GM12878 (cell line): ENCODE data around the gene NFASC.

Experiments
- HDAC6 ChIP-seq: fragments of 200-600 bp; sonication (generic); IDR thresholded peaks from one replicate; pipeline ENCODE4 v1.8.0; 2017; ENCODE audit warnings: antibody characterized with exemption; ENCODE audit not compliant: unreplicated experiment
- KDM1A ChIP-seq: fragments of 200-600 bp; sonication (generic); IDR thresholded peaks from 2 replicates; pipeline ENCODE4 v1.6.1; 2016; ENCODE audit warnings: borderline replicate concordance
- TCF12 ChIP-seq: IDR thresholded peaks from 2 replicates; pipeline ENCODE4 v1.6.1; 2011; ENCODE audit warnings: low read depth, mild to moderate bottlenecking, low read length
- TF ChIP-seq, protein P1 (sequence below), 3 experiments: IDR thresholded peaks in 2 of 3; conservative IDR thresholded peaks in 1 of 3; 2 replicates each; pipeline ENCODE4 v1.5.1; 2011; ENCODE audit warnings: low read depth in 3 of 3, low read length in 3 of 3, mild to moderate bottlenecking in 3 of 3, control low read depth in 2 of 3, moderate library complexity in 2 of 3, inconsistent platforms in 1 of 3, mixed read lengths in 1 of 3; ENCODE audit not compliant: control insufficient read depth in 2 of 3, insufficient read depth in 1 of 3; ENCODE audit errors: extremely low read depth in 1 of 3
- TF ChIP-seq, protein P2 (sequence below): fragments of 450-650 bp; IDR thresholded peaks from 2 replicates; pipeline ENCODE4 v1.6.1; 2017; ENCODE audit warnings: mild to moderate bottlenecking
- TF ChIP-seq, protein P3 (sequence below): IDR thresholded peaks from 2 replicates; pipeline ENCODE4 v1.6.1; 2012; ENCODE audit warnings: low read depth, low read length, improper control_type of control experiment
- TF ChIP-seq, protein P4 (sequence below): fragments of 450-650 bp; IDR thresholded peaks from 2 replicates; pipeline ENCODE4 v1.6.1; 2017; ENCODE audit warnings: antibody characterized with exemption, mild to moderate bottlenecking, moderate library complexity

DNA sequence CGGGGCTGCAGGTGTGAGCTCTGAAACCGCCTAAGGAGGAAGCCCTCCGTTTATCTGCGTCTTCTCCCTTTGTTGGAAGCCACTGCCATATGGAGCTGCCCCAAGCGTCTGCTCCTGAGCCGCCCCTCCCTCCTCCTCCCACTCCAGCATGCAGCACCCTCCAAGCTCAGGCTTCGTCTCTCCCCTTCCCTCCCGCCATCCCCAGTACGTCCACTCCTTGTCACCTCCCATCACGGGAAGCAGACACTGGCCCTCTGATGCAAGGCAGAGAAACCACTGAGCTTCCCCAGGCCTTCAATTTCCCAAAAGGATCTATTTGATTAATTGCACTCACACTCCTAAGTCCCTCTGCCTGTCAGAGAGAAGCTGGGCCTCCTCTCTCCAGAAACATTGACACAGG lies 52.5 kb downstream of the NFASC start:
- TF ChIP-seq, protein P1, sequence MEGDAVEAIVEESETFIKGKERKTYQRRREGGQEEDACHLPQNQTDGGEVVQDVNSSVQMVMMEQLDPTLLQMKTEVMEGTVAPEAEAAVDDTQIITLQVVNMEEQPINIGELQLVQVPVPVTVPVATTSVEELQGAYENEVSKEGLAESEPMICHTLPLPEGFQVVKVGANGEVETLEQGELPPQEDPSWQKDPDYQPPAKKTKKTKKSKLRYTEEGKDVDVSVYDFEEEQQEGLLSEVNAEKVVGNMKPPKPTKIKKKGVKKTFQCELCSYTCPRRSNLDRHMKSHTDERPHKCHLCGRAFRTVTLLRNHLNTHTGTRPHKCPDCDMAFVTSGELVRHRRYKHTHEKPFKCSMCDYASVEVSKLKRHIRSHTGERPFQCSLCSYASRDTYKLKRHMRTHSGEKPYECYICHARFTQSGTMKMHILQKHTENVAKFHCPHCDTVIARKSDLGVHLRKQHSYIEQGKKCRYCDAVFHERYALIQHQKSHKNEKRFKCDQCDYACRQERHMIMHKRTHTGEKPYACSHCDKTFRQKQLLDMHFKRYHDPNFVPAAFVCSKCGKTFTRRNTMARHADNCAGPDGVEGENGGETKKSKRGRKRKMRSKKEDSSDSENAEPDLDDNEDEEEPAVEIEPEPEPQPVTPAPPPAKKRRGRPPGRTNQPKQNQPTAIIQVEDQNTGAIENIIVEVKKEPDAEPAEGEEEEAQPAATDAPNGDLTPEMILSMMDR (IDR thresholded peaks at IDR 0.05 in 2 of 3, conservative IDR thresholded peaks at IDR 0.05 in 1 of 3; ENCODE audit: control insufficient read depth in 2 of 3, extremely low read depth in 1 of 3, insufficient read depth in 1 of 3, low read depth in 3 of 3, low read length in 3 of 3): no peak
- TF ChIP-seq HDAC6 (no peak), KDM1A (no peak), TCF12 (no peak)
- TF ChIP-seq, protein P2, sequence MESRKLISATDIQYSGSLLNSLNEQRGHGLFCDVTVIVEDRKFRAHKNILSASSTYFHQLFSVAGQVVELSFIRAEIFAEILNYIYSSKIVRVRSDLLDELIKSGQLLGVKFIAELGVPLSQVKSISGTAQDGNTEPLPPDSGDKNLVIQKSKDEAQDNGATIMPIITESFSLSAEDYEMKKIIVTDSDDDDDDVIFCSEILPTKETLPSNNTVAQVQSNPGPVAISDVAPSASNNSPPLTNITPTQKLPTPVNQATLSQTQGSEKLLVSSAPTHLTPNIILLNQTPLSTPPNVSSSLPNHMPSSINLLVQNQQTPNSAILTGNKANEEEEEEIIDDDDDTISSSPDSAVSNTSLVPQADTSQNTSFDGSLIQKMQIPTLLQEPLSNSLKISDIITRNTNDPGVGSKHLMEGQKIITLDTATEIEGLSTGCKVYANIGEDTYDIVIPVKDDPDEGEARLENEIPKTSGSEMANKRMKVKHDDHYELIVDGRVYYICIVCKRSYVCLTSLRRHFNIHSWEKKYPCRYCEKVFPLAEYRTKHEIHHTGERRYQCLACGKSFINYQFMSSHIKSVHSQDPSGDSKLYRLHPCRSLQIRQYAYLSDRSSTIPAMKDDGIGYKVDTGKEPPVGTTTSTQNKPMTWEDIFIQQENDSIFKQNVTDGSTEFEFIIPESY: no peak
- TF ChIP-seq, protein P3, sequence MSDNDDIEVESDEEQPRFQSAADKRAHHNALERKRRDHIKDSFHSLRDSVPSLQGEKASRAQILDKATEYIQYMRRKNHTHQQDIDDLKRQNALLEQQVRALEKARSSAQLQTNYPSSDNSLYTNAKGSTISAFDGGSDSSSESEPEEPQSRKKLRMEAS: no peak
- TF ChIP-seq, protein P4, sequence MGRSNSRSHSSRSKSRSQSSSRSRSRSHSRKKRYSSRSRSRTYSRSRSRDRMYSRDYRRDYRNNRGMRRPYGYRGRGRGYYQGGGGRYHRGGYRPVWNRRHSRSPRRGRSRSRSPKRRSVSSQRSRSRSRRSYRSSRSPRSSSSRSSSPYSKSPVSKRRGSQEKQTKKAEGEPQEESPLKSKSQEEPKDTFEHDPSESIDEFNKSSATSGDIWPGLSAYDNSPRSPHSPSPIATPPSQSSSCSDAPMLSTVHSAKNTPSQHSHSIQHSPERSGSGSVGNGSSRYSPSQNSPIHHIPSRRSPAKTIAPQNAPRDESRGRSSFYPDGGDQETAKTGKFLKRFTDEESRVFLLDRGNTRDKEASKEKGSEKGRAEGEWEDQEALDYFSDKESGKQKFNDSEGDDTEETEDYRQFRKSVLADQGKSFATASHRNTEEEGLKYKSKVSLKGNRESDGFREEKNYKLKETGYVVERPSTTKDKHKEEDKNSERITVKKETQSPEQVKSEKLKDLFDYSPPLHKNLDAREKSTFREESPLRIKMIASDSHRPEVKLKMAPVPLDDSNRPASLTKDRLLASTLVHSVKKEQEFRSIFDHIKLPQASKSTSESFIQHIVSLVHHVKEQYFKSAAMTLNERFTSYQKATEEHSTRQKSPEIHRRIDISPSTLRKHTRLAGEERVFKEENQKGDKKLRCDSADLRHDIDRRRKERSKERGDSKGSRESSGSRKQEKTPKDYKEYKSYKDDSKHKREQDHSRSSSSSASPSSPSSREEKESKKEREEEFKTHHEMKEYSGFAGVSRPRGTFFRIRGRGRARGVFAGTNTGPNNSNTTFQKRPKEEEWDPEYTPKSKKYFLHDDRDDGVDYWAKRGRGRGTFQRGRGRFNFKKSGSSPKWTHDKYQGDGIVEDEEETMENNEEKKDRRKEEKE: no peak
